A549 (cell line): Measurements from ENCODE around the gene P2RY14. TPM values are rescaled to one million over a fixed set of nuclear protein-coding genes. Genes with fewer than 3 reads are reported as not detected.

Experiments used
- ATAC-seq, 2 experiments: fragments of 200-7000 bp in 1 of 2; fragments of >200 bp in 1 of 2; cut with Nextera tagmentation in 1 of 2; cut with Tn5 transposase in 1 of 2; 3 replicates each; pipeline versions ENCODE4 v1.8.0 to v1.9.1; 2018 to 2020; ENCODE audit warnings: mild to moderate bottlenecking in 1 of 2, moderate library complexity in 1 of 2
- CTCF ChIA-PET: fragments of 300-600 bp; sonication (Branson Sonifier 250); formaldehyde crosslinking; extraction: SDS; loops from one replicate; lab custom pipeline; 2021; ENCODE audit warnings: antibody characterized with exemption, inconsistent platforms; lab: Yijun Ruan, JAX
- POLR2A ChIA-PET: fragments of 350-600 bp; formaldehyde crosslinking; extraction: SDS; loops from one replicate; lab custom pipeline; 2021; ENCODE audit warnings: antibody characterized with exemption, inconsistent platforms; lab: Yijun Ruan, JAX
- DNase-seq, 2 experiments: peaks; one replicate each; pipeline versions ENCODE4 v3.0.0 to v3.0.0-alpha.2; 2011 to 2016; ENCODE audit warnings: low read depth in 1 of 2, low spot score in 1 of 2
- FAIRE-seq: peaks from 2 replicates; lab custom pipeline; 2011; peaks lifted over from hg19 to GRCh38; lab: Jason Lieb, UNC
- H3K27ac ChIP-seq, 2 experiments: fragments of >200 bp; sonication (Bioruptor Twin); formaldehyde crosslinking; 3 replicates each; pipeline ENCODE4 v1.5.1; 2016 to 2017
- H3K4me1 ChIP-seq: fragments of >200 bp; sonication (Bioruptor Twin); formaldehyde crosslinking; 3 replicates; pipeline ENCODE4 v1.6.1; 2016
- H3K4me2 ChIP-seq: fragments of >200 bp; sonication (Bioruptor Twin); formaldehyde crosslinking; 3 replicates; pipeline ENCODE4 v1.6.1; 2016
- H3K4me3 ChIP-seq: fragments of >200 bp; sonication (Bioruptor Twin); formaldehyde crosslinking; 3 replicates; pipeline ENCODE4 v1.5.1; 2016
- H3K9me3 ChIP-seq: fragments of >200 bp; sonication (Bioruptor Twin); formaldehyde crosslinking; 3 replicates; pipeline ENCODE4 v1.6.1; 2016
- CBX8 ChIP-seq: fragments of 200-600 bp; sonication (generic); IDR thresholded peaks from 2 replicates; pipeline ENCODE4 v1.6.1; 2016
- PBX3 ChIP-seq: IDR thresholded peaks from 2 replicates; pipeline ENCODE4 v1.6.1; 2012
- PHF8 ChIP-seq: fragments of 200-600 bp; sonication (generic); IDR thresholded peaks from 2 replicates; pipeline ENCODE4 v1.6.1; 2016; ENCODE audit warnings: low read depth, mild to moderate bottlenecking, antibody characterized with exemption, moderate library complexity, borderline replicate concordance
- RAD21 ChIP-seq, 2 experiments: fragments of >200 bp in 1 of 2; sonication (Bioruptor Twin) in 1 of 2; formaldehyde crosslinking in 1 of 2; IDR thresholded peaks in 1 of 2; conservative IDR thresholded peaks in 1 of 2; 2 replicates in 1 of 2; 3 replicates in 1 of 2; pipeline ENCODE4 v1.6.1; 2012 to 2018; ENCODE audit warnings: inconsistent platforms in 1 of 2
- ZSCAN20 ChIP-seq: fragments of 250-450 bp; sonication (Bioruptor Pico); IDR thresholded peaks from 2 replicates; pipeline ENCODE4 v1.8.0; 2022; ENCODE audit warnings: mild to moderate bottlenecking, moderate library complexity
- WGBS: methylation state at CpG from one replicate; pipeline ENCODE4 v1.1.6; 2017; ENCODE audit errors: missing lambda C conversion rate; 5-methylcytosine and 5-hydroxymethylcytosine counted together
- polyA plus RNA-seq, 4 experiments: library from polyadenylated mRNA; depleted of rRNA in 3 of 4; stranded (reverse); fragments of >200 nt; fragmentation: RNase III in 1 of 4; extraction: RNeasy Plus Mini Kit Qiagen cat#74134 plus additional on column Dnase treatment in 1 of 4; gene quantifications; 2 replicates in 3 of 4; 3 replicates in 1 of 4; pipeline ENCODE4 v1.2.3, GENCODE V29; 2011 to 2017
- small RNA-seq, 6 experiments: library from RNA; depleted of rRNA; stranded (forward); fragments of <200 nt; gene quantifications; one replicate each; pipeline ENCODE3, GENCODE V24; 2012
- TF ChIP-seq, protein P1 (sequence below): fragments of >200 bp; sonication (Bioruptor Twin); formaldehyde crosslinking; IDR thresholded peaks from 3 replicates; pipeline ENCODE4 v1.5.1; 2016

Gene P2RY14
- polyA plus RNA-seq, 2 of the 4 experiments (the other 2 are of a cell fraction), result not detected

GRCh38 chr3:151166161-151166560, 112.2 kb downstream of the P2RY14 start:
- POLR2A ChIA-PET, result no interaction called here
- H3K9me3 ChIP-seq, result no peaks in the 10 kb centered on the region
- WGBS, result 39% methylated on average over 3 of the region's 3 CpGs

GRCh38 chr3:151165226-151165625, 113.1 kb downstream of the P2RY14 start:
- no peaks in the 10 kb centered on the region for H3K9me3 ChIP-seq
- 71% methylated on average over 7 of the region's 7 CpGs for WGBS
- ATAC-seq (no peak), FAIRE-seq (no peak)
- H3K27ac ChIP-seq, result no peak overlapping the region
- TF ChIP-seq CBX8 (no peak), PBX3 (no peak), PHF8 (no peak)
- TF ChIP-seq, all 56 proteins: peak for 0
- POLR2A ChIA-PET, result no interaction called here
- no peaks in the 10 kb centered on the region for H3K4me1 ChIP-seq
- DNase-seq, result no peak
- H3K4me3 ChIP-seq, result no peak overlapping the region
- no peak overlapping the region for H3K4me2 ChIP-seq
- CTCF ChIA-PET, result no interaction called here

More at GRCh38 chr3:151166161-151166560, 112.2 kb downstream of the P2RY14 start:
- CTCF ChIA-PET, result interaction anchor here (4.1 kb wide), 1 partner anchor 62 kb away, joined by 61 read pairs; no protein-coding TSS in a partner anchor
- H3K4me1 ChIP-seq, result no peaks in the 10 kb centered on the region
- FAIRE-seq, result no peak
- ATAC-seq, result 0 out of 6 replicates have a peak, but pooled peaks of 1 of the 2 experiments have one; percentile 41
- peak in 1 of 2 experiments; percentile 7 for DNase-seq
- no peak overlapping the region for H3K4me3 ChIP-seq
- no peak overlapping the region for H3K27ac ChIP-seq
- no peak overlapping the region for H3K4me2 ChIP-seq
- TF ChIP-seq, protein P1, sequence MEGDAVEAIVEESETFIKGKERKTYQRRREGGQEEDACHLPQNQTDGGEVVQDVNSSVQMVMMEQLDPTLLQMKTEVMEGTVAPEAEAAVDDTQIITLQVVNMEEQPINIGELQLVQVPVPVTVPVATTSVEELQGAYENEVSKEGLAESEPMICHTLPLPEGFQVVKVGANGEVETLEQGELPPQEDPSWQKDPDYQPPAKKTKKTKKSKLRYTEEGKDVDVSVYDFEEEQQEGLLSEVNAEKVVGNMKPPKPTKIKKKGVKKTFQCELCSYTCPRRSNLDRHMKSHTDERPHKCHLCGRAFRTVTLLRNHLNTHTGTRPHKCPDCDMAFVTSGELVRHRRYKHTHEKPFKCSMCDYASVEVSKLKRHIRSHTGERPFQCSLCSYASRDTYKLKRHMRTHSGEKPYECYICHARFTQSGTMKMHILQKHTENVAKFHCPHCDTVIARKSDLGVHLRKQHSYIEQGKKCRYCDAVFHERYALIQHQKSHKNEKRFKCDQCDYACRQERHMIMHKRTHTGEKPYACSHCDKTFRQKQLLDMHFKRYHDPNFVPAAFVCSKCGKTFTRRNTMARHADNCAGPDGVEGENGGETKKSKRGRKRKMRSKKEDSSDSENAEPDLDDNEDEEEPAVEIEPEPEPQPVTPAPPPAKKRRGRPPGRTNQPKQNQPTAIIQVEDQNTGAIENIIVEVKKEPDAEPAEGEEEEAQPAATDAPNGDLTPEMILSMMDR, result peak; percentile 23; the same call in 1 of the 3 replicates
- TF ChIP-seq RAD21 (conservative IDR thresholded peaks at IDR 0.05 in 1 of 2, IDR thresholded peaks at IDR 0.05 in 1 of 2), result peak in 1 of 2 experiments; percentile 36; a peak in 2 of 5 replicates
- TF ChIP-seq ZSCAN20 (CRISPR knock-in tag), result no peak

Small RNA genes within 50 kb of the gene (small RNA-seq; reads per million reads assigned to genes)
- 0 to 24.9 (median 0) reads per million in 6 experiments for gene RNA5SP145

Other genes starting within 250 kb of the P2RY14 start
- 0.63 and 0.66 TPM in 2 replicates for gene MED12L, start 192.9 kb downstream of the P2RY14 start, polyA plus RNA-seq (2011; rRNA removed)
- gene MED12L, start 192.9 kb downstream of the P2RY14 start, polyA plus RNA-seq (2017; fragmentation: RNase III; extraction: RNeasy Plus Mini Kit Qiagen cat#74134 plus additional on column Dnase treatment), result 0.32 to 0.40 TPM (median 0.37 TPM) in 3 replicates
- gene GPR171, start 75.3 kb downstream of the P2RY14 start, polyA plus RNA-seq (2011; rRNA removed), result not detected in 2 replicates
- gene GPR171, start 75.3 kb downstream of the P2RY14 start, polyA plus RNA-seq (2017; fragmentation: RNase III; extraction: RNeasy Plus Mini Kit Qiagen cat#74134 plus additional on column Dnase treatment), result not detected in 3 replicates
- 0.52 and 0.56 TPM in 2 replicates for gene GPR87, start 38.3 kb upstream of the P2RY14 start, polyA plus RNA-seq (2011; rRNA removed)
- gene GPR87, start 38.3 kb upstream of the P2RY14 start, polyA plus RNA-seq (2017; fragmentation: RNase III; extraction: RNeasy Plus Mini Kit Qiagen cat#74134 plus additional on column Dnase treatment), result 0.41 to 0.66 TPM (median 0.41 TPM) in 3 replicates
- gene P2RY13, start 51.0 kb upstream of the P2RY14 start, polyA plus RNA-seq (2011; rRNA removed), result not detected in 2 replicates
- not detected in 3 replicates for gene P2RY13, start 51.0 kb upstream of the P2RY14 start, polyA plus RNA-seq (2017; fragmentation: RNase III; extraction: RNeasy Plus Mini Kit Qiagen cat#74134 plus additional on column Dnase treatment)
- not detected in 2 replicates for gene P2RY12, start 106.2 kb upstream of the P2RY14 start, polyA plus RNA-seq (2011; rRNA removed)
- not detected in 3 replicates for gene P2RY12, start 106.2 kb upstream of the P2RY14 start, polyA plus RNA-seq (2017; fragmentation: RNase III; extraction: RNeasy Plus Mini Kit Qiagen cat#74134 plus additional on column Dnase treatment)
- gene IGSF10, start 182.5 kb upstream of the P2RY14 start, polyA plus RNA-seq (2011; rRNA removed), result 2.9 and 4.6 TPM in 2 replicates
- gene IGSF10, start 182.5 kb upstream of the P2RY14 start, polyA plus RNA-seq (2017; fragmentation: RNase III; extraction: RNeasy Plus Mini Kit Qiagen cat#74134 plus additional on column Dnase treatment), result 0.38 to 0.79 TPM (median 0.61 TPM) in 3 replicates